Smooth muscle cell (in vitro differentiated cells): Measurements from ENCODE around the gene RNF135. TPM values are rescaled to one million over a fixed set of nuclear protein-coding genes. Genes with fewer than 3 reads are reported as not detected.

Source experiments
- DNase-seq: peaks from one replicate; lab custom pipeline; 2025; ENCODE audit not compliant: unreplicated experiment; lab: John Stamatoyannopoulos, UW
- H2AFZ ChIP-seq: fragments of 200-600 bp; sonication (generic); 2 replicates; pipeline ENCODE4 v1.6.0; 2016; ENCODE audit warnings: antibody characterized with exemption, low read depth, mild to moderate bottlenecking
- H3F3A ChIP-seq: fragments of 200-600 bp; sonication (generic); 2 replicates; pipeline ENCODE4 v1.6.0; 2017; ENCODE audit warnings: antibody characterized with exemption, low read depth
- H3K27ac ChIP-seq: fragments of 200-600 bp; sonication (generic); 2 replicates; pipeline ENCODE4 v1.5.1; 2016; ENCODE audit warnings: low read depth, mild to moderate bottlenecking
- H3K27me3 ChIP-seq: fragments of 200-600 bp; sonication (generic); 2 replicates; pipeline ENCODE4 v1.6.1; 2016; ENCODE audit warnings: low read depth, mild to moderate bottlenecking
- H3K36me3 ChIP-seq: fragments of 200-600 bp; sonication (generic); 2 replicates; pipeline ENCODE4 v1.5.1; 2016; ENCODE audit warnings: low read depth
- H3K4me1 ChIP-seq: fragments of 200-600 bp; sonication (generic); 2 replicates; pipeline ENCODE4 v1.5.1; 2016; ENCODE audit warnings: low read depth
- H3K4me2 ChIP-seq: fragments of 200-600 bp; sonication (generic); 2 replicates; pipeline ENCODE4 v1.6.0; 2016; ENCODE audit warnings: mild to moderate bottlenecking
- H3K4me3 ChIP-seq: fragments of 200-600 bp; sonication (generic); 2 replicates; pipeline ENCODE4 v1.5.1; 2016; ENCODE audit warnings: mild to moderate bottlenecking
- H3K79me2 ChIP-seq: fragments of 200-600 bp; sonication (generic); 2 replicates; pipeline ENCODE4 v1.6.0; 2016; ENCODE audit warnings: low read depth, mild to moderate bottlenecking
- H3K9ac ChIP-seq: fragments of 200-600 bp; sonication (generic); 2 replicates; pipeline ENCODE4 v1.6.0; 2016; ENCODE audit warnings: low read depth
- H3K9me3 ChIP-seq: fragments of 200-600 bp; sonication (generic); replicated peaks from 2 replicates; pipeline ENCODE4 v1.5.1; 2016; ENCODE audit warnings: low read depth
- H4K20me1 ChIP-seq: fragments of 200-600 bp; sonication (generic); 2 replicates; pipeline ENCODE4 v1.6.0; 2016; ENCODE audit warnings: low read depth
- CTCF ChIP-seq: fragments of 200-600 bp; sonication (generic); IDR thresholded peaks from 2 replicates; pipeline ENCODE4 v1.5.1; 2017; ENCODE audit warnings: borderline replicate concordance, mild to moderate bottlenecking, antibody characterized with exemption; ENCODE audit not compliant: insufficient read depth, poor library complexity, severe bottlenecking
- WGBS: methylation state at CpG from one replicate; pipeline ENCODE4 v1.1.7; 2016; ENCODE audit warnings: low lambda C conversion rate; 5-methylcytosine and 5-hydroxymethylcytosine counted together
- polyA plus RNA-seq: library from polyadenylated mRNA; unstranded; fragments of >200 nt; fragmentation: Nextera tagmentation; extraction: Ambion mirVana; gene quantifications from 2 replicates; pipeline ENCODE4 v1.2.1, GENCODE V29; 2016
- total RNA-seq: library from RNA; depleted of rRNA; stranded (reverse); fragments of >200 nt; gene quantifications from 2 replicates; pipeline ENCODE4 v1.2.3, GENCODE V29; 2014

The RNF135 gene
- total and polyA plus RNA-seq, 2 experiments from 2014 or later, result 9.7 to 17.9 TPM

GRCh38 chr17:30992551-30992950, 21.7 kb downstream of the RNF135 start:
- H3F3A ChIP-seq, result no peaks in the 10 kb centered on the region
- no peak overlapping the region for H3K4me2 ChIP-seq
- 92% methylated on average over 3 of the region's 3 CpGs for WGBS
- H3K9me3 ChIP-seq, result no peaks in the 10 kb centered on the region
- H2AFZ ChIP-seq, result no peak overlapping the region
- H3K79me2 ChIP-seq, result no peaks in the 10 kb centered on the region
- no peaks in the 10 kb centered on the region for H3K27me3 ChIP-seq
- H3K27ac ChIP-seq, result no peak overlapping the region
- H3K36me3 ChIP-seq, result no peaks in the 10 kb centered on the region
- no peak for TF ChIP-seq CTCF
- H3K4me3 ChIP-seq, result no peak overlapping the region
- DNase-seq, result no peak
- H4K20me1 ChIP-seq, result no peaks in the 10 kb centered on the region
- no peaks in the 10 kb centered on the region for H3K4me1 ChIP-seq
- no peak overlapping the region for H3K9ac ChIP-seq

GRCh38 chr17:30995347-30995746, 24.5 kb downstream of the RNF135 start:
- Histone ChIP-seq H2AFZ (no peak overlapping the region), H3K36me3 (no peaks in the 10 kb centered on the region), H3K79me2 (no peaks in the 10 kb centered on the region), H3K9me3 (no peaks in the 10 kb centered on the region), H3K27me3 (no peaks in the 10 kb centered on the region), H3K27ac (no peak overlapping the region), H3K4me2 (no peak overlapping the region), H3K4me3 (no peak overlapping the region), H3F3A (no peaks in the 10 kb centered on the region), H3K4me1 (no peaks in the 10 kb centered on the region), H3K9ac (no peak overlapping the region), H4K20me1 (no peaks in the 10 kb centered on the region)
- no peak for DNase-seq
- WGBS, result 100% methylated on average over 3 of the region's 3 CpGs
- no peak for TF ChIP-seq CTCF

GRCh38 chr17:30996486-30996885, 25.6 kb downstream of the RNF135 start:
- Histone ChIP-seq H4K20me1 (no peaks in the 10 kb centered on the region), H3K79me2 (no peaks in the 10 kb centered on the region), H2AFZ (no peak overlapping the region), H3K4me1 (no peaks in the 10 kb centered on the region), H3K27me3 (no peaks in the 10 kb centered on the region), H3K4me3 (no peak overlapping the region), H3K36me3 (no peaks in the 10 kb centered on the region), H3K4me2 (no peak overlapping the region), H3K9ac (no peak overlapping the region), H3K27ac (no peak overlapping the region), H3K9me3 (no peaks in the 10 kb centered on the region), H3F3A (no peaks in the 10 kb centered on the region)
- WGBS, result 100% methylated on average over 3 of the region's 3 CpGs
- DNase-seq, result no peak
- TF ChIP-seq CTCF, result no peak

- no peaks in the 10 kb centered on the region for H3K4me1 ChIP-seq
- H3K4me3 ChIP-seq, result no peak overlapping the region
- WGBS, result 97% methylated on average over 6 of the region's 6 CpGs
- H3K27ac ChIP-seq, result no peak overlapping the region
- no peaks in the 10 kb centered on the region for H3K27me3 ChIP-seq
- no peak overlapping the region for H2AFZ ChIP-seq
- no peak overlapping the region for H3K9ac ChIP-seq
- TF ChIP-seq CTCF, result no peak
- DNase-seq, result no peak
- H4K20me1 ChIP-seq, result no peaks in the 10 kb centered on the region
- no peak overlapping the region for H3K4me2 ChIP-seq
- no peaks in the 10 kb centered on the region for H3K79me2 ChIP-seq
- H3K9me3 ChIP-seq, result no peaks in the 10 kb centered on the region
- no peaks in the 10 kb centered on the region for H3F3A ChIP-seq
- no peaks in the 10 kb centered on the region for H3K36me3 ChIP-seq
Measured at GRCh38 chr17:30997270-30997669, 26.4 kb downstream of the RNF135 start.
